PC-3 (cell line): ENCODE results near the gene USP15.

Experiments used
- CTCF ChIP-seq: fragments of 300-600 bp; sonication (generic); conservative IDR thresholded peaks from 2 replicates; pipeline ENCODE4 v1.5.1; 2017; ENCODE audit warnings: antibody characterized with exemption, low read depth, mild to moderate bottlenecking, low read length
- EZH2 ChIP-seq: fragments of 300-600 bp; sonication (generic); IDR thresholded peaks from one replicate; pipeline ENCODE4 v1.6.1; 2017; ENCODE audit warnings: antibody characterized with exemption, mild to moderate bottlenecking, low read length; ENCODE audit not compliant: unreplicated experiment

- TF ChIP-seq CTCF (no peak), EZH2 (no peak)
Measured at GRCh38 chr12:62247281-62248045, 12.7 kb upstream of the USP15 start.
